Measurements from ENCODE around the gene TMEM184B.

TMEM184B gene

DNA sequence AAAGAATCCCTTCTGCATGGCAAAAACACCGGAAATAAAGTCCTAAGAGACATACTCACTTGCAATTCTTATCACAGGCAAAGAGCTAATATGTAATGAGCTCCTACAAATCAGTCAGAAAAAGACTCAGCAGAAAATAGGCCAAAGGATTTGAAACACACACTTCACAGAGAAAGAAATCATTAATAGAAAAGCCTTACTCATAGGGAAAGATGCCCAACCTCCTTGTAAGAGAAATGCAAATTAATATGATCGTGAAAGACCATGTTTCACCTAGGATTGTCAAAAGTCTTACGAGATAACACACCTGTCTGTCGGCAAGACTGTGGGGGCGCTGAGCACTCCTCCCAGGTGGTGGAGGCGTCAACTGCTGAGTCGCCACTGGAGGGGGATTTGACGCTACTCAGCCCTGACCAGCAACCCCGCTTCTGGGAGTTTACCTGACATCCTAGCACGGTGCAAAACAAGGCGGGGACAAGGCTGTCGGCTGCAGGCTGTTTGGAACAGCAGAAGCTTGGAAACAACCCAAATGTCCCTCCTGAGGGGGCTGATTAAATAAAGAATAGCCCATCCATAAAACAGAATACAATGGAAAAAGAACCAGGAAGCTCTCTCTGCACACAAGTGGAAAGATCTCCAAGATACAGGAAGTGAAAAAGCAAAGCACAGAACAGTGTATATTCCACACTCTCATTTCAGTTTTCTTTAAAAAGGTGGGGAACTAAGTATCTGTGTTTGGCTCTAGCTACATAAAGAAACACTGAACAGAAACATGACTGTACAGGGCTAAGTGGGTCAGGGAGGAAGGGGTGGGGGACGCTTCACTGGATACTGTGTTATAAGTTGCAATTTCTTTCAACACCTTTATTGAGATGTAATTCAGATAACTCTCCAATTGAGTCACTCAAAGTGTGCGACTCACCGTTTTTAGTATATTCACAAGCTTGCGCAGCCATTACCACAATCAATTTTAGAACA is 33.0 kb upstream of the TMEM184B start:
- peak; percentile 69 for DNase-seq

DNA sequence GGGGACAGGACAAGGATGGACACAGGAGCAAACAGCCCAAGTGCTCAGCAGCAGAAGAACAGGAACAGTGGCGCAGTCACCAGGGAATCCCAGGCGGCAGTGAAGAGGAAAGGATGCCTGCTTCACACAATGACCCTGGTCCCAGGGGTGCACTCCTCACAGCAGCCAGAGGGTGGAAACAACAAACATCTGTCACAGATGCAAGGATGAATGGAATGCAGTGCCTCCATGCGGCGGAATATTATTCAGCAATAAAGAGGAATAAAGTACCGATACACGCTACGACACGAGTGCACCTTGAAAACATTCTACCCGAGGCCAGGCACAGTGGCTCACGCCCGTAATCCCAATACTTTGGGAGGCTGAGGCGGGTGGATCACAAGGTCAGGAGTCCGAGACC is 31.7 kb upstream of the TMEM184B start:
- DNase-seq: no peak

DNA sequence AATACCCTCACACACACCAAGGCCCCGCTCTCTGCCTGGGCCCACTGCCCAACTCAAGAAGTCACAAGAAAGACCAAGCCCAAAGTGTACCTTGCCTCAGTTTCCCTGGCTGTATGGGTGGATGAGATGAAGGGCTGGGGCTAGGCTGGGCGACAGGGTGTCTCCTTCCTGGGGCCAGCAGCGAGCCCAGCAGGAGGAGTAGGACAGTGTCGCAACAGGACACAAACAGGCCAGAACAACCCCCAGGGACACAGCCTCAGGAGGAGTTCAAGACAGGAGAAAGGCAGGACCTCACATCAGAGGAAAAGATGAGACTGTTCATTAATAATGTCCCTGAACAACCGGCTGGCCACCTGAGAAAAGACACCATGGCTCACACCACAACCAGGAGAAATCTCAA is 31.2 kb upstream of the TMEM184B start:
- DNase-seq: no peak

DNA sequence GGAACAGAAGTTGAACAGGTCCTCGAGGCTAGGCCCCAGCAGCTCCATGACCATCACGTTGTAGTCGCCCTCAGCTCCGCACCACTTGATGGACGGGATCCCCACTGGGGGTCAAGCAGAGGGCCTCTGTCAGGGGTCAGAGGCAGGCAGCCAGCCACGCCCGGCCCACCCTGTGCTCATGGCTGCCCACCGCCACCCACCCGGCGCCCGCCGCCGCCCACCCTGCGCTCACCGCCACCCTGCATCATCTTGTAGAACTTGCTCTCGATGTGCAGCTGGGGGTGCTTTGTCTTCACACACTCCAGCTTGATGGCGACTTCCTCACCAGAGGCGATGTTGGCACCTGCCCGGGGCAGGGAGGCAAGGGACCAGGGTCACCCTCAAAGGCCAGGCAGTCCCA is 30.1 kb upstream of the TMEM184B start:
- DNase-seq: no peak

DNA sequence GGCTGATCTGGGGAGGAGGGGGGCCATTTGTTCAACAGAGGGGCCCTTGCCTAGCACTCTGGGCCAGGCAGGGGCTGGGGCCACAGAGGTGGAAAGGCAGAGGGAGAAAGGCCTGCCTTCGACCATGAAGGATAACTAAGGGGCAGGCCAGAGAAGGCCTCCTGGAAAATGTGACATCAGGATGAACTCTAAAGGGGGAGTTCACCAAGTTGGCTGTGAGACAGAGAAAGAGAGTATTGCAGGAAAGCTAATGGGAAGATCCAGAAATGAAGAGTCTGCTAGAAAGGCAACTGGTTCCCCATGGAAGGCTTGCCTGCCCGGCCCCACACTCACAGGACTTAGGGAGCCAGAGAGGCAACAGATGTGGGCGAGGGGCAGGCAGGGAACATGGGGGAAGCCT is 28.1 kb upstream of the TMEM184B start:
- no peak for DNase-seq

DNA sequence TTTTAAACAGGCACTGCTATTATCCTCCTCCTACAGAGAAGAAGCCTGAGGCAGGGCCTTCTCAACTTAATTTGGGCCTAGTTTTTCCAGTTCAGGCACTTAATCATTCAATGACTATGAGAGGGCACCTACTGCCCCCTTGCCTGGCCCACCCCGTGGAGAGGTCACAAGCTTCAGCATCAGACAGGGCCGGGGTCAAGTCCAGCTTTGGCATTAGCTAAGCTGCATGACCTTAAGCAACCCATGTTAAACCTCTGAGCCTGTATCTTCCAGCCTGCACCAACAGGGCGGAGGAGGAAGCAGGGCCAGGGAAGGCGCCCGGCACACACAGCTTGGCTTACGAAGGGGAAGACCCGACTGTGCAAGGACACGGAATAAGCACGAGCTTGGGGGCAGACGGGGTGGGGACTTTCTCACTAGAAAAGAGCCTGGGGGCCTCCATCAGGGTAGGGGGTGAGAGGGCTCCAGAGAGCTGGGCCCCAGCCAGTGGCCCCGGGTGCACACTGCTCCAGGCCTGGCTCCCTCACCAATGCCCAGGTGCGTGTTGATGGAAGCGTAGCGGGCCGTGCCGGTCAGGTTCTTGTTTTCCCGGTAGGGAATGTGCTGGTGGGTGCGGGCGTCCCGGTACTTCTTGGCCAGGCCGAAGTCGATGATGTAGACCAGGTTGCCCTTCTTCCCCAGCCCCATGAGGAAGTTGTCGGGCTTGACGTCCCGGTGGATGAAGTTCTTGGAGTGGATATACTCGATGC is 27.6 kb upstream of the TMEM184B start:
- DNase-seq: no peak

DNA sequence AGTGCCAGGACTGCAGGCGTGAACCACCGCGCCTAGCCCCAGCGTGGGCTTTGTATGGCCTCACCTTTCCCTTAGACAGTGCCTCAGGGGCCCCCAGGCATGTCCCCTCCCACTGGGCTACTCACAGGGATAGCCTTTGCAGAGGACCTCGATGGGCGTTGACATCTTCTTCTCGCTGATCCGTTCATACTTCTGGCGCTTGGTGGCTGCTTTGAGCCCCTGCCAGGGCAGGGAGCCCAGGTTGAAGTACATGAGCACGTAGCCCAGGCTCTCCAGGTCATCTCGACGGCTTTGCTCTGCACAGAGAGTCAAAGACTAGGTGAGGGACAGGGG is 26.9 kb upstream of the TMEM184B start:
- DNase-seq: peak; percentile 12

DNA sequence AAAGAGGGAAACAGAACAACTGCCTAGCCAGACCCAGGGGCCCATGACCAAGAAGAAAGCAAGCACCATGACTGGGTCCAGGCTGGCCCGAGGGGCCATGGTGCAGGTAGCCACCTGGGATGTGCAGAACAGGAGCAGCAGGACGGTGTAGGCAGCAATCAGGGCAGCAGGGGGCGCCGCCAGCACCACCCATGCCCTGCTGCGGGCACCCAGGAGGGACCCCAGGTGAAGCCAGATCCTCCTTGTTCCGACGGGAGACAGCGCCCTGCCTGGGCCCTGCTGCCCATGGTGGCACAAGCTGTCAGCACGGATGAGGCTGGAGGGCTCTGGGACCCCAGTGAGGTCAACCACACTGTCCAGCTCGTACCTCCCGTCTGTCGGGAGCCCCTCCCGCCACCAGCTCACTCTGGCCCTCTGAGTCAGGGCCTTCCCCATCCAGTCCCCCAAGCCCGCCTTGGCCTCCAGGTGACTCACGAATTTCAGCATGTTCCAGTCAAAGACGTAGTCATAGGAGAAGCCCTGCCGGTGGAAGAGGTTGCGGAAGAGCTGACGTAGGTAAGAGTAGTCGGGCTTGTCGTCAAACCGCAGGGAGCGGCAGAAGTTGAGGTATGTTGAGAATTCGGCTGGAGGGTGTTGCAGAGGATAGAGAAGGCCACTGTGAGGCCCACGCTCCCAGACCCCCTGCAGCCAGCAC is 25.6 kb upstream of the TMEM184B start:
- DNase-seq: no peak

DNA sequence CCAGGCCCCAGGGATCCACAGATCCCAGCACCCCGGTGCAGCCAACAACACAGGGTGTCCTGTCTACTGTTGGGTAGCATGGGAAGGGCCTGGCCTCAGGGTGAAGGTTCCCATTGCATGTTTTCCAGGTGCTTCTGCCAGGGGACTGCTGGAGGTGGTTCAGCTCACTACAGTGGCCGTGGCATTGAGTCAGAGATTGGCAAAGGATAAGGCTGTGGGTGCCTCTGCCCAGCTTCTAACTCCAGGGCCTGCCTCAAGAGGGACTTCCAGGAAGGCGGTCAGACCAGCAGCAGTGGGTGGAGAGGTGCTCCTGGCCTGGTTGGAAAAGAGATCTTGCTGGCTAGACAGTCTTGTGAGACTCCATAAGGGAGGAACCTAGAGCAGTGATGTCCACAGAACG is 23.6 kb upstream of the TMEM184B start:
- DNase-seq: no peak

DNA sequence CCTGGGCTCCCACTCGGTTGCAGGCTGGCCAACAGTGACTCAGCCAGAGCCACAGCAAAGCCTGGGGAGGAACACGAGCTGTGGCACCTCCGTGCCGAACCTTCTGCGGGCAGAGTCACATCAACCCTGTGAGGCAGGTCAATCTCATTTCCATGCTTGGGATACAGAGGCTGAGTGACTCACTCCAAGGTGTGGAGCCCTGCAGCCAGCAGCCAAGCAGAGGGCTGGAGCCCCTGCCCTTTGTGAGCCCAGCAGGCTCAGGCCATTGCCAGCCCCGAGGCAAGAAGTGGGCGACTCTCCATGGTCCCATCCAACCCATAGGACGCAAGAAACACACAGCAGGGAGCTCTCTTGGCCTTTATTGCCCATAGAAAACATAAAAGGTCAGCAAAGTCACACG is 23.1 kb upstream of the TMEM184B start:
- DNase-seq: no peak

DNA sequence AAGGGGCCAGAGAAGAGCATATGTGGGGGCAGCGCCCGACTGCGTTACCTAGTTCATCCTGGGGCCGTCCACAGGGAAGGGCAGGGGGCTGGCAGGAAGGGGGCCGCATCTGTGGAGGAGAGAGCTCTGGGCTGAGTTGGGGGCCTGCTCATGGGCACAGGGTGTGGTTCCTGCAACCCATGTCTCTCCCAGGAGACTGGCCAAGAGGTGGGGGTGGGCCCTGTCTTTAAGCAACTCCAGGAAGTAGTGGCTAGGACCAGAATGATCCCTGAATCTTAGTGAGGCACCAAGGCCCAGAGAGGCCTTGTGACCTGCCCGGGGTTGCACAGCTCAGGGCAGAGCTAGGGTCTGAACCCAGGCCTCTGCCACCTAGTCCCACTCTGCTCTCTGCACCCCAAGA is 22.5 kb upstream of the TMEM184B start:
- DNase-seq: no peak

DNA sequence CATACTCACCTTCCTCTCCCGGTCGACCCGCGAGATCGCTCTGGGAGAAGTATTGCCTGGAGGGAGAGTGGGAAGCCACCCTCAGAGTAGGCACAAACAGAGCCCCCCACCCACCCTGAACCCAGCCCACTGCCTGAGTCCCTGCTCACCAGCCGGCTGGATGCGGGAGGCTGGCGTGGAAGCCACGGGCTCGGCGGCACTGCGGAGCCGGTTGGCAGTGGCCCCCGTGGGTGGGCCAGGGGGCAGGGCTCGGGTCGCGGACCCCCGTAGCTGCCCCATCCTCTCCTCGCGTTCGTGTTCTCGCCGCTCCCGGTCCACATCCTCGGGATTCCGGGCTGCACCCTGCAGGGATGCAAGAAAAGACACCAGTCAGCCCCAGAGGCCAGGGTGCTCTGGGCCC is 21.4 kb upstream of the TMEM184B start:
- DNase-seq: no peak

DNA sequence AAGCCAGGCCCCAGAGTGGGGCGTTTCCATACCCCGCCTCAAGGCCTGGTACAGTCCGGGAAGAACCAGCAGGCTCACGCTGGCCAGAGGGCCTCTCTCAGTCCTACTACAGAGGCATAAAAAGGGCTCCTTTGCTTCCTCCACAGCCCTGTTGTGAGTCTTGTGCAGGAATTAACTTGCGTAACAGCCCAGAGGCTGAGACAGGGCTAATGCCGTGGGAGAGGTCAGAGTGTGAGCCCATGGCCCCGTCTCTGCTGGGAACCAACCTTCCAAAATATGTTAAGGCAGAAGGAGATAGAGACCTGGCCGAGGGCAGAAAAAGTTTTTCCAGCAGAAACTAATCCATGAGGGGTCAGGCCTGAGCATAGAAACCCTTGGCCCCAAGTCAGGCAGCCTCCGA is 19.9 kb upstream of the TMEM184B start:
- DNase-seq: no peak

DNA sequence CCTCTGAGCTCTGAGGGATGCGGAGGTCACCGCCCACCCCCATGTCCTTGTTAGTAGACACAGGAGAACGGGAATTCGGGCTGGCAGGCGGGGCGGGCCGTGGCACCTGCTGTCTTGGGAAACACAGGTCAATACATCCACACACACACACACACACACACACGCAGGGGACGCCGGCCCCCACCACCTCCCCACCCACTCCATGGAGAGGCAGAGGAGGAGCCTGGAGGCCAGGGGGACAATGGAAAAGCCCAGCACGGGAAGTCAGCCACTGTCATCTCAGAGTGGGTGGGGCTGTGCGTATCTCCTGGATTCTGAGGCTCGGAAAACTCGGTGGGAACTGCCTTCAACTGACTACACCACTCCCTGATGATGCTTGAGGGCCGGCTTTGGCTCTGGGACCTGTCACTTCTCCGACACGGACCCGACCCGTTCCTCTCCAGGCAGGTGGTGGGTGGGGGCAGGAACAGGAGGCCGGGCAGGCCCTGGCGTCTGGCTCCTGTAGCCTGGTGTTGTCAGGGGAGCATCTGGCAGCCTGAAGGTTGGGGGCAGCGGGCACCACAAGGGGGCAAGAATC is 18.5 kb upstream of the TMEM184B start:
- DNase-seq: no peak

DNA sequence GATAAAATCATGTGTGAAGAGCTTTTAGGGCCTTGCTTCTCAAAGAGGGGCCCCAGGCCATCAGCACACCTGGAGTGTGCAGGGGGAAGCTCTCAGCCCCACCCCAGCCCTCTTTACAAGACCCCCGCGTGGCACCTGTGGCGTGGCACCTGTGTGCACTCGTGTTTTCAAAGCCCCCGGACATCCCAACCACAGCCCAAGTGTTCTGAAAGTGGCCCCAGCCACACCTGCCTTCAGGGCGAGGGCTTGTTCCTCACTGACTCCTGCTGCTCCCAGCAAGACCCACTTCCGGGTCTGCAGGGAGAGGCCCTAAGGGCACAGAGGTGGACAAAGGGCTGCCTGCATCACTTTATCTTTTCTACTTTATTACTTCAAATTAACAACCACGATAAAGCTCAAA is 17.5 kb upstream of the TMEM184B start:
- DNase-seq: no peak

DNA sequence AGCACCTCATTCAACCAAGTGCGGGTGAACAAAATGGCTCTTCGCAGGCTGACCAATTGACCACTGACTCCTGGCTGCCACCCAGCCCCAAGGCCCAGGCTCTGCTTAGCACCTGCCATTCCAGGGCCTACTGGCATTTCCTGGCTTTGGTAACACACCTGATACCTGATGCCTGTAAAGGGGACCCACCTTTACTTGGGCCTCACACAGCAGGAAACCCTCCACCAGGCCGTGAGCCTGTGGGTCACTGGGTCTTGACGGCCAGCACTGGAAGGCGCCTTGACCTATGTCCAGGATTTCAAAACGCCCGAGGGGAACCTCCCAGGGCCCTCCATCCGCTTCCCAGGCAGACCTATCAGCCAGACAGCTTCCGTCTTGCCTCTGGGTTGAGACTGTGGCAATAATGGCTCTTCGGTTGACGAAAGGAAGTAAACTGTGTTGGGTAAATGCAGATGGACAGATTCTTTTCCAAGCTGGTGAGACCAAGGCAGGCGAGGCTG is 16.8 kb upstream of the TMEM184B start:
- no peak for DNase-seq

DNA sequence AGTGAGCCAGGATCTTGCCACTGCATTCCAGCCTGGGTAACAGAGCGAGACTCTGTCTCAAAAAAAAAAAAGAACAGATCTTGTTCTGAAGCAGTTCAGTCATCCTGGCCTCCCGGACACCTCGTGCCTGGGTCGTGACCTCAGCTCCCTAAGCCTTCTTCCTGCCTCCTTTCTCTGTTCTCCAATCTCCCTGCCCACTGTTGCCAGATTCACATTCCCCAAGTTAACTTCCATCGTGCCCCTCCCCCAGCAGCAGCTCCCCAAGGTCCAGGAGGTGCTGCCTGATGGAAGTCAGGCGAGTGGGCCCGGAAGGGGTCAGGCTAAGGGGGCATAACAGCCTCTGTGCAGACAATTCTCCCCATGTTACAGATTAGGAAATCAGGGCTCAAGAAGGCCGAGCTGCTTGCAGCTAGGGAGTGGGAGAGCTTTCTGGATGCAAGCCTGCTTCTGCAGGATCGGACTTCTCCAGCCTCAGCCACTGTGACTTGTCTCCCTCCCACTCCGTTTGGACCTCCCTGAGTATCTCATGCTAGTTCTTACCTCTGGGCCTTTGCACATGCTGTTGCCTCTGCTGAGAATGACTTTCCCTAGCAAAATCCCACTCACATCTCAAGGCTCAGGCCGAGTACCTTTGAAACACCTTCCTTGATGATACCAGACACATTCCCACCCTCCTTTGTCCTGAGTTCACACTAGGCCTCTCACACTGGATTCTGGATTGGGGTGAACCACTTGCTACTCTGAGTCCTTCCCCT is 14.3 kb upstream of the TMEM184B start:
- no peak for DNase-seq

DNA sequence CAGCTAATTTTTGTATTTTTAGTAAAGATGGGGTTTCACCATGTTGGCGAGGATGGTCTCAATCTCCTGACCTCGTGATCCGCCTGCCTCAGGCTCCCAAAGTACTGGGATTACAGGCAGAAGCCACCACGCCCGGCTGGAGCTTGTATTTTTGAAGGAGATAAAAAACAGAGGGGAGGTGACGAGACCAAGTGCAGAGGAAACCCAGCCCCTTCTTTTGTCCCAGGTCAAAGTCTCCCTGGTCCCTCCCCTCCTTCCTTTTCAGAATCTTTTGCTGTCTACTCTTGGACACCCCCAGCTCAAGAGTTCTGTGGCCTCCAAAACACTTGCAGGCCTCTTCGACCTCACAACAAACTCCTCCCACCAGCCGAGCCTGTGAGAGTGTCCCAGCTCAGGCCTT is 12.2 kb upstream of the TMEM184B start:
- DNase-seq: no peak

DNA sequence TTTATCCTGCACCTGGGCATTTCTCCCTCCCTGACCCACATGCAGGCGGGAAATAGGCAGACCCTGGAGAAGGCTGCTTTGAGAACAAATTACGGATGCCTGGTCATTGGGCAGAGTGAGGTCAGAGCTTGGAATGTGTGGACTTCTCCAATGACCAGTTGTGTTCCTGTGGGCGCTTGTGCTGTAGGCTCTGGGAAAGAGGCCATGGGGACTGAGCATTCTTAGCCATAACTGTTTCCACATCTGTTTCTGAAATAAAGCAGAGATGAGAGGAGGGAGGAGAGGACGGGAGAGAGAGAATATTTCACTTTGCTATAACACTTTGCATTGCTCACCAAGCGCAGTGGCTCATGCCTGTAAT is 11.2 kb upstream of the TMEM184B start:
- no peak for DNase-seq

DNA sequence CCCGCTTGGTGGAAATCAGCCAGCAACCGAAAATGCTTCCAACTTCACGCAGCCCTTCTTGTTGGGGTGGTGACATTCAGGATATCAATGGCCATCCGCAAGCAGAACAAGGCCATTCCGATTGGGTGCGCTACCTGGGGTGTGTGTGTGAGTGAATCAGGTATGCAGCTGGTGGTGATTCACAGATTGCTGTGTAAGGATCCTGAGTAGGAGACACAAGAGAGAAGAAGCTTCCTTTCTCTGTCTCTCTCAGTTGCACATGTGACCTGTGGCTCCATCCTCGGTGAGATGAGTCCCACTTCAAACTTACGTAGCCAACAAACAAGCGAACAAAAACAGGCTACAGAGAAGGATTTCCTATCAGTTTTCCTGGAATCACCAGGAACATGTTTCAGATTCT is 9.6 kb upstream of the TMEM184B start:
- no peak for DNase-seq

DNA sequence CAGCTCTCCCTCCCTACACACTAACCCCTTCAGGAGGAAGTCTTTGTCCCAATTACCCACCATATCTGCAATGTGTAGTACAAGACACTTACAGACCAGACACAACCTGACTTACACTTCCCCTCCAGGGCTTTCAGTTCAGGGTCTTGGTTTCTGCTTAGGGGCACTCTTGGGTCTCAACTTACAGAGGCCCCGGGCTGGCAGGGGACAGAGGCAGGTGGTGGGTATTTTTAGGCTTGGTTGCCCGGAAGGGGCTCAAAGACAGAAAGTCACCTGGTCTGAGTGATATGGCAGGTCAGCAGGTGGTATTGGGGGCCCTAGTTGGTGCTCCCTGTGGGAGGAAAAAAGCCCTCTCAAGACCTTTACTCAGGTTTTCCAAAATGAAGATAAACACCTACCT is 3.4 kb upstream of the TMEM184B start:
- DNase-seq: no peak

DNA sequence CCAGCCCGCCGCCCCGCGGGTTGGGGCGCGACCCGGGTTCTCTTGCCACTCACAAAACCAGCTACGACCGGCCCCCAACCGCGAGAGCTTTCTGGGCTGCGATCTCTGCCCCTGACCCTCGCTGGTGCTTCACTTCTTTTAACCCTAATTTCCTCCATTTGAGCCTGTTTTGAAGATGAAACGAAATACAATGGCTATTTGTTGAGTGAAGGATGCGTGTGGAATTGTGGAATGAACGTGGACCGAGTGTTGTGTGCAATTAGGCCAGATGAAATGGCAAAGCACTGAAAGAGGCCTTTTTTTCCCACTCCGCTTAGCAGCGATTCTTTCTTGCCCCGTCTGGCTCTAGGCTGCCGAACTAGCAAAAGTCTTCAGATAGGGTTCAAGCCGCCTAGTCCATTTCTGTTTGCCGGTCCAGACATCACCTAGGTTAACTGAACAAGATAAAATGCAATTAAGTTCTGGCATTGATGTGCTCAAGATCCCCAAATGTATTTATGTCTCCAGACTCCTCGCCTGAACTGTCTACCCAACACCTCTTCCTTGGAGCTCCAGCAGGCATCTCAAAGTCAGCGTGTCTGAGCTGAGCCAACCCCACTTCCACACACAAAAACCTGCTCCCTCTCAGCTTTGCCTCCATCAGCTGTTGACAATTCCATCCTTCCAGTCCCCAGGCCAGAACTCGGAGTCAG is 471 bp upstream of the TMEM184B start:
- DNase-seq: no peak
